HepG2 (cell line): Measurements from ENCODE around the gene ONECUT1. TPM values are rescaled to one million over a fixed set of nuclear protein-coding genes. Genes with fewer than 3 reads are reported as not detected.

Experiments
- ESRRA ChIP-seq: sonication (generic); formaldehyde crosslinking; IDR thresholded peaks from 2 replicates; pipeline ENCODE4 v1.5.1; 2020; ENCODE audit warnings: mild to moderate bottlenecking, low read depth, missing genetic modification reagents
- RERE ChIP-seq: IDR thresholded peaks from 2 replicates; pipeline ENCODE4 v1.6.1; 2016; ENCODE audit warnings: low read depth, missing genetic modification reagents, missing compliant biosample characterization
- SMAD1 ChIP-seq: sonication (generic); formaldehyde crosslinking; IDR thresholded peaks from 2 replicates; pipeline ENCODE4 v1.4.0; 2020; ENCODE audit warnings: missing genetic modification reagents, low read depth, mild to moderate bottlenecking, borderline replicate concordance
- SMARCE1 ChIP-seq: fragments of 450-650 bp; IDR thresholded peaks from 2 replicates; pipeline ENCODE4 v1.6.1; 2017; ENCODE audit warnings: borderline replicate concordance
- WIZ ChIP-seq: sonication (generic); formaldehyde crosslinking; IDR thresholded peaks from 2 replicates; pipeline ENCODE4 v1.5.1; 2020; ENCODE audit warnings: mild to moderate bottlenecking, missing genetic modification reagents
- YEATS4 ChIP-seq: sonication (generic); formaldehyde crosslinking; IDR thresholded peaks from 2 replicates; pipeline ENCODE4 v1.4.0; 2020; ENCODE audit warnings: missing genetic modification reagents, borderline replicate concordance
- ZBTB26 ChIP-seq: IDR thresholded peaks from 2 replicates; pipeline ENCODE4 v1.6.1; 2016; ENCODE audit warnings: missing compliant biosample characterization, missing genetic modification reagents, borderline replicate concordance
- ZFP90 ChIP-seq: sonication (generic); formaldehyde crosslinking; IDR thresholded peaks from 2 replicates; pipeline ENCODE4 v1.8.0; 2022; ENCODE audit warnings: missing genetic modification reagents, mild to moderate bottlenecking, inconsistent platforms, borderline replicate concordance
- ZNF276 ChIP-seq: sonication (generic); formaldehyde crosslinking; IDR thresholded peaks from 2 replicates; pipeline ENCODE4 v1.4.0; 2020; ENCODE audit warnings: mild to moderate bottlenecking, low read depth, missing genetic modification reagents
- ZNF3 ChIP-seq: IDR thresholded peaks from 2 replicates; pipeline ENCODE4 v1.7.0; 2017; ENCODE audit warnings: inconsistent platforms
- polyA plus RNA-seq, 8 experiments: library from polyadenylated mRNA; depleted of rRNA in 3 of 8; stranded (reverse) in 7 of 8; unstranded in 1 of 8; fragments of >200 nt; fragmentation: Illumina TruSeq in 4 of 8; extraction: Trizol in 4 of 8; gene quantifications; 2 replicates each; pipeline versions ENCODE4 v1.2.1 to v1.2.3, GENCODE V29; 2011 to 2016; ENCODE audit warnings: low read depth in 4 of 8, missing spikeins in 1 of 8, mixed read lengths in 1 of 8; ENCODE audit not compliant: insufficient read depth in 1 of 8
- total RNA-seq, 5 experiments: library from RNA; depleted of rRNA; stranded (reverse); fragments of >200 nt; fragmentation: Illumina TruSeq; extraction: Trizol; gene quantifications; 2 replicates each; pipeline ENCODE4 v1.2.3, GENCODE V29; 2016; ENCODE audit warnings: low read depth in 1 of 5
- TF ChIP-seq, protein P1 (sequence below): sonication (generic); formaldehyde crosslinking; IDR thresholded peaks from 2 replicates; pipeline ENCODE4 v1.9.0; 2021; ENCODE audit warnings: missing genetic modification reagents, mild to moderate bottlenecking, borderline replicate concordance
- TF ChIP-seq, protein P2 (sequence below): sonication (generic); formaldehyde crosslinking; IDR thresholded peaks from 2 replicates; pipeline ENCODE4 v1.4.0; 2020; ENCODE audit warnings: missing genetic modification reagents

The ONECUT1 gene
- total and polyA plus RNA-seq, 2 of the 13 experiments (the other 11 are each of a cell fraction or from before 2014, with no cell fraction given) = 3.5 to 9.1 TPM

GRCh38 chr15:52789008-52789600 is 1.0 kb downstream of the ONECUT1 start (continued):
- TF ChIP-seq WIZ (CRISPR knock-in tag) (no peak), ESRRA (CRISPR knock-in tag) (no peak), YEATS4 (CRISPR knock-in tag) (no peak), ZFP90 (CRISPR knock-in tag) (no peak), SMARCE1 (no peak), ZBTB26 (no peak), ZNF3 (CRISPR knock-in tag) (no peak), ZNF276 (CRISPR knock-in tag) (no peak), SMAD1 (CRISPR knock-in tag) (no peak), RERE (CRISPR knock-in tag) (no peak)
- TF ChIP-seq, protein P1, sequence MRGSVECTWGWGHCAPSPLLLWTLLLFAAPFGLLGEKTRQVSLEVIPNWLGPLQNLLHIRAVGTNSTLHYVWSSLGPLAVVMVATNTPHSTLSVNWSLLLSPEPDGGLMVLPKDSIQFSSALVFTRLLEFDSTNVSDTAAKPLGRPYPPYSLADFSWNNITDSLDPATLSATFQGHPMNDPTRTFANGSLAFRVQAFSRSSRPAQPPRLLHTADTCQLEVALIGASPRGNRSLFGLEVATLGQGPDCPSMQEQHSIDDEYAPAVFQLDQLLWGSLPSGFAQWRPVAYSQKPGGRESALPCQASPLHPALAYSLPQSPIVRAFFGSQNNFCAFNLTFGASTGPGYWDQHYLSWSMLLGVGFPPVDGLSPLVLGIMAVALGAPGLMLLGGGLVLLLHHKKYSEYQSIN = no peak
- TF ChIP-seq, protein P2, sequence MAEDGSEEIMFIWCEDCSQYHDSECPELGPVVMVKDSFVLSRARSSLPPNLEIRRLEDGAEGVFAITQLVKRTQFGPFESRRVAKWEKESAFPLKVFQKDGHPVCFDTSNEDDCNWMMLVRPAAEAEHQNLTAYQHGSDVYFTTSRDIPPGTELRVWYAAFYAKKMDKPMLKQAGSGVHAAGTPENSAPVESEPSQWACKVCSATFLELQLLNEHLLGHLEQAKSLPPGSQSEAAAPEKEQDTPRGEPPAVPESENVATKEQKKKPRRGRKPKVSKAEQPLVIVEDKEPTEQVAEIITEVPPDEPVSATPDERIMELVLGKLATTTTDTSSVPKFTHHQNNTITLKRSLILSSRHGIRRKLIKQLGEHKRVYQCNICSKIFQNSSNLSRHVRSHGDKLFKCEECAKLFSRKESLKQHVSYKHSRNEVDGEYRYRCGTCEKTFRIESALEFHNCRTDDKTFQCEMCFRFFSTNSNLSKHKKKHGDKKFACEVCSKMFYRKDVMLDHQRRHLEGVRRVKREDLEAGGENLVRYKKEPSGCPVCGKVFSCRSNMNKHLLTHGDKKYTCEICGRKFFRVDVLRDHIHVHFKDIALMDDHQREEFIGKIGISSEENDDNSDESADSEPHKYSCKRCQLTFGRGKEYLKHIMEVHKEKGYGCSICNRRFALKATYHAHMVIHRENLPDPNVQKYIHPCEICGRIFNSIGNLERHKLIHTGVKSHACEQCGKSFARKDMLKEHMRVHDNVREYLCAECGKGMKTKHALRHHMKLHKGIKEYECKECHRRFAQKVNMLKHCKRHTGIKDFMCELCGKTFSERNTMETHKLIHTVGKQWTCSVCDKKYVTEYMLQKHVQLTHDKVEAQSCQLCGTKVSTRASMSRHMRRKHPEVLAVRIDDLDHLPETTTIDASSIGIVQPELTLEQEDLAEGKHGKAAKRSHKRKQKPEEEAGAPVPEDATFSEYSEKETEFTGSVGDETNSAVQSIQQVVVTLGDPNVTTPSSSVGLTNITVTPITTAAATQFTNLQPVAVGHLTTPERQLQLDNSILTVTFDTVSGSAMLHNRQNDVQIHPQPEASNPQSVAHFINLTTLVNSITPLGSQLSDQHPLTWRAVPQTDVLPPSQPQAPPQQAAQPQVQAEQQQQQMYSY (CRISPR knock-in tag) = no peak
